AG20443 (cell line): Measurements from ENCODE around the gene SIX6.
"Not testable (repeated sequence)": the region's sequence is repeated elsewhere in the genome, so short reads cannot be mapped to it uniquely, and the experiment has no call there.

Experiments
- DNase-seq: peaks from one replicate; pipeline ENCODE4 v3.0.0; 2012; ENCODE audit warnings: low spot score, mixed read lengths

The SIX6 gene

GRCh38 chr14:60508707-60509437 is at the start of gene SIX6:
TSS of gene SIX6 (plus strand) at chr14:60509146. CDS start at chr14:60509399, 253 bp downstream.
- DNase-seq: peak; percentile 40

- not testable (repeated sequence) for DNase-seq
Measured at GRCh38 chr14:60480248-60480647, 28.7 kb upstream of the SIX6 start.

GRCh38 chr14:60482743-60483142 is 26.2 kb upstream of the SIX6 start:
- no peak for DNase-seq

- no peak for DNase-seq
Measured at GRCh38 chr14:60485057-60485597, 23.8 kb upstream of the SIX6 start.

- peak; percentile 21 for DNase-seq
Measured at GRCh38 chr14:60485598-60486251, 23.2 kb upstream of the SIX6 start, which contains the start of gene C14orf39. TSS of gene C14orf39 (minus strand) at chr14:60486063. CDS start at chr14:60485078, 985 bp downstream.

- no peak for DNase-seq
Measured at GRCh38 chr14:60487211-60487610, 21.7 kb upstream of the SIX6 start.

- no peak for DNase-seq
Measured at GRCh38 chr14:60488175-60488574, 20.8 kb upstream of the SIX6 start.

- no peak for DNase-seq
Measured at GRCh38 chr14:60490270-60490669, 18.7 kb upstream of the SIX6 start.

- DNase-seq: no peak
Measured at GRCh38 chr14:60495946-60496345, 13.0 kb upstream of the SIX6 start.

GRCh38 chr14:60502541-60502940 is 6.4 kb upstream of the SIX6 start:
- no peak for DNase-seq

GRCh38 chr14:60505448-60505847 is 3.5 kb upstream of the SIX6 start:
- no peak for DNase-seq

GRCh38 chr14:60506010-60506409 is 2.9 kb upstream of the SIX6 start:
- DNase-seq: no peak

GRCh38 chr14:60506462-60506984 is 2.4 kb upstream of the SIX6 start:
- DNase-seq: no peak

- no peak for DNase-seq
Measured at GRCh38 chr14:60506985-60507829, 1.7 kb upstream of the SIX6 start.

GRCh38 chr14:60508363-60508706 is 611 bp upstream of the SIX6 start:
- no peak for DNase-seq

- DNase-seq: no peak
Measured at GRCh38 chr14:60509438-60510253, 700 bp downstream of the SIX6 start.

- DNase-seq: no peak
Measured at GRCh38 chr14:60510254-60510950, 1.5 kb downstream of the SIX6 start.

- DNase-seq: no peak
Measured at GRCh38 chr14:60510951-60511599, 2.1 kb downstream of the SIX6 start.

- no peak for DNase-seq
Measured at GRCh38 chr14:60512126-60512525, 3.2 kb downstream of the SIX6 start.

GRCh38 chr14:60512973-60513571 is 4.1 kb downstream of the SIX6 start:
- no peak for DNase-seq
